Measurements from ENCODE around the gene KLF3. TPM values are rescaled to one million over a fixed set of nuclear protein-coding genes. Genes with fewer than 3 reads are reported as not detected.
A peak's percentile ranks its signal among the peaks of the same experiment; 100 is the strongest.

The KLF3 gene
- total and polyA plus RNA-seq, 2 of the 4 experiments (the other 2 are of a cell fraction): 8.2 to 12.6 TPM

DNA sequence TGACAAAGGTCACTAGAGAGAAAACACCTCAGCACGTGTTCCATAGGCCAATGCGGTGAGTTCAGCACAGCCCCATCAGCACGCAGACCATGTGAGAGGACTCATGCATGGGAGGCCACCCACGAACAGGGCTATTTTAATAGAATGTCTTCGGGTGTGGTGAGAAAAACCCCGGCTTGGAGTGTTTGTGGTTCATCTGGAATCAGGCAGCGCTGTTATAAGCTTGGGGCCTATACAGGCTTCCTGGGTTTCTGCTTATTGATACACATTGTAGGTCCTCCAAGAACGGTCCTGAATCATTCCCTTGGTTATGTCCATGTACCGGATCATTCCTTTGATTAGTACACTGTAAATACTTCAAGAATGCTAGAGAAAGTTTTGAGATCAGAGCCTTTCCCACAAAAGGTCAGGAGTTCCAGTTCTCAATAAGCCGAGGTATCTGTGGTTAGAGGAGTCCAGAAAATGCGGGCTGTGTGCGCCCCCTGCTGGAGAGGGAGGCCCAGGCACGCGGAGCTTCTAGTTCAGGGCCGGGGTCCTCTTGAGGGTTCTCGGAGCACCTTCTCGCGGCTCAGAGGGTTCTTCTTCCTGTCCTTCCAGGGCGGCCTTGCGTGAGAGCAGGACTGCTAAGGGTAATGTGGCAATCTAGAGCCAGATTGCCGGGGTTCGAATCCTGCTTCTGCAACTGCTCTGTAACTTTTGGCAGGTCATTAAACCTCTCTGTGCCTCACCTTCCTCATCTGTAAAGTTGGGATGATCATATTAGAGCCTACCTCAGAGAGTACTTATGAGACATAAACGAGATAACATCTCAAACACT lies 67.0 kb downstream of the KLF3 start:
- Histone ChIP-seq H3K9me1 (ENCODE audit: insufficient read depth, low read length) (0 out of 2 replicates have a peak, but pooled peaks cover 3% of the 10 kb centered on the region), H4K8ac (ENCODE audit: low read depth in 2 of 2, low read length in 2 of 2) (no peak overlapping the region), H3K27me3 (ENCODE audit: control insufficient read depth, insufficient read depth, low read length) (peaks cover 7% of the 10 kb centered on the region), H3K9ac (ENCODE audit: low read depth, low read length) (no peak overlapping the region), H4K5ac (ENCODE audit: low read depth, low read length) (no peak overlapping the region), H4K20me1 (ENCODE audit: insufficient read depth, low read length) (0 out of 2 replicates have a peak, but pooled peaks cover 6% of the 10 kb centered on the region), H3K4ac (ENCODE audit: low read depth, low read length) (no peak overlapping the region), H2AK5ac (ENCODE audit: low read depth, low read length) (peak overlapping the region; percentile 5; the same call in 1 of the 2 replicates), H3K56ac (ENCODE audit: extremely low read depth, insufficient read depth, low read length) (no peak overlapping the region), H2BK5ac (ENCODE audit: low read depth, low read length, poor library complexity, severe bottlenecking) (no peak overlapping the region), H3K79me1 (ENCODE audit: low read depth in 1 of 2, low read length in 2 of 2) (no peaks in the 10 kb centered on the region), H3K9me3 (ENCODE audit: control insufficient read depth, insufficient read depth, low read length) (no peaks in the 10 kb centered on the region), H2BK20ac (ENCODE audit: low read depth, low read length) (no peak overlapping the region), H3K4me2 (ENCODE audit: low read depth, low read length) (no peak overlapping the region), H3K18ac (ENCODE audit: low read depth, low read length) (no peak overlapping the region), H2AFZ (replicated peaks; ENCODE audit: low read length, poor library complexity) (peak overlapping the region; percentile 24), H3K4me3 (ENCODE audit: insufficient read depth, low read depth, low read length) (no peak overlapping the region), H4K91ac (ENCODE audit: insufficient read depth, low read depth, low read length) (no peak overlapping the region), H3K23ac (ENCODE audit: low read depth, low read length) (no peak overlapping the region), H2BK120ac (ENCODE audit: low read depth, low read length) (no peak overlapping the region), H3K4me1 (ENCODE audit: control insufficient read depth, insufficient read depth, low read length) (peaks cover 3% of the 10 kb centered on the region; the same call in 1 of the 2 replicates), H2BK15ac (ENCODE audit: low read depth, low read length) (no peak overlapping the region), H3K14ac (replicated peaks; ENCODE audit: low read depth, low read length) (no peak overlapping the region), H3K36me3 (ENCODE audit: control insufficient read depth, insufficient read depth, low read length) (no peaks in the 10 kb centered on the region), H2AK9ac (replicated peaks; ENCODE audit: low read depth, low read length, poor library complexity) (peak overlapping the region; percentile 4), H3K27ac (ENCODE audit: insufficient read depth, low read length) (no peak overlapping the region)
- in situ Hi-C loops (cut with MboI; ENCODE audit: low sequenced_read_pairs): loop anchor here (5.0 kb wide), 2 partner anchors 549 to 669 kb away; no protein-coding TSS in a partner anchor
- CTCF ChIA-PET: interaction anchor here (0.7 to 1.2 kb wide), 4 partner anchors 12 to 551 kb away, joined by 3 to 4 read pairs (median 4); no protein-coding TSS in a partner anchor
- TF ChIP-seq, protein P1, sequence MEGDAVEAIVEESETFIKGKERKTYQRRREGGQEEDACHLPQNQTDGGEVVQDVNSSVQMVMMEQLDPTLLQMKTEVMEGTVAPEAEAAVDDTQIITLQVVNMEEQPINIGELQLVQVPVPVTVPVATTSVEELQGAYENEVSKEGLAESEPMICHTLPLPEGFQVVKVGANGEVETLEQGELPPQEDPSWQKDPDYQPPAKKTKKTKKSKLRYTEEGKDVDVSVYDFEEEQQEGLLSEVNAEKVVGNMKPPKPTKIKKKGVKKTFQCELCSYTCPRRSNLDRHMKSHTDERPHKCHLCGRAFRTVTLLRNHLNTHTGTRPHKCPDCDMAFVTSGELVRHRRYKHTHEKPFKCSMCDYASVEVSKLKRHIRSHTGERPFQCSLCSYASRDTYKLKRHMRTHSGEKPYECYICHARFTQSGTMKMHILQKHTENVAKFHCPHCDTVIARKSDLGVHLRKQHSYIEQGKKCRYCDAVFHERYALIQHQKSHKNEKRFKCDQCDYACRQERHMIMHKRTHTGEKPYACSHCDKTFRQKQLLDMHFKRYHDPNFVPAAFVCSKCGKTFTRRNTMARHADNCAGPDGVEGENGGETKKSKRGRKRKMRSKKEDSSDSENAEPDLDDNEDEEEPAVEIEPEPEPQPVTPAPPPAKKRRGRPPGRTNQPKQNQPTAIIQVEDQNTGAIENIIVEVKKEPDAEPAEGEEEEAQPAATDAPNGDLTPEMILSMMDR (conservative IDR thresholded peaks at IDR 0.05; ENCODE audit: low read depth, low read length): peak; percentile 87
- TF ChIP-seq NFE2L2 (IDR thresholded peaks at IDR 0.05; ENCODE audit: low read depth, low read length) (no peak), RFX5 (IDR thresholded peaks at IDR 0.05; ENCODE audit: low read depth, low read length) (no peak), RAD21 (IDR thresholded peaks at IDR 0.05; ENCODE audit: low read length) (peak; percentile 91), RCOR1 (IDR thresholded peaks at IDR 0.05; ENCODE audit: insufficient replicate concordance, low read length) (no peak), MAZ (IDR thresholded peaks at IDR 0.05; ENCODE audit: borderline replicate concordance, low read depth, low read length) (no peak), SMC3 (IDR thresholded peaks at IDR 0.05; ENCODE audit: low read depth, low read length) (peak; percentile 92)
- ATAC-seq (ENCODE audit: low read depth): peak; percentile 97
- 71% methylated on average over 6 of the region's 23 CpGs; no CpG with 5 or more reads in 1 of the 2 experiments for WGBS, 2 experiments (ENCODE audit: extremely low coverage in 2 of 2, insufficient read length in 1 of 2)
- intact Hi-C loops (cut with micrococcal nuclease): loop anchor here (1.0 to 10.0 kb wide), 6 partner anchors 56 to 926 kb away; no protein-coding TSS in a partner anchor
- no TSS peak for BruUV-seq (replicated peaks)
- dilution Hi-C loops (cut with HindIII; ENCODE audit: low sequenced_read_pairs, unreplicated experiment): no loop called here
- peak; percentile 94 for DNase-seq
- POLR2A ChIA-PET (ENCODE audit: unreplicated experiment): no interaction called here
